Stimulated activated CD4-positive, alpha-beta T cell treated with anti-CD3 and anti-CD28 coated beads, Interleukin-4, amount 100 ng/mL, for 24 hours (primary cell): ENCODE data around the gene MRPS24.
"Not testable (repeated sequence)": the region's sequence is repeated elsewhere in the genome, so short reads cannot be mapped to it uniquely, and the experiment has no call there.

Source experiments
- DNase-seq: peaks from one replicate; pipeline ENCODE4 v3.0.0-alpha.2; 2020

MRPS24 gene

GRCh38 chr7:43869006-43869866, at the start of gene MRPS24:
Gene MRPS24, minus strand, starts transcription at chr7:43869517. Its CDS starts 22 bp downstream, at chr7:43869495.
- DNase-seq, result peak; percentile 94

DNA sequence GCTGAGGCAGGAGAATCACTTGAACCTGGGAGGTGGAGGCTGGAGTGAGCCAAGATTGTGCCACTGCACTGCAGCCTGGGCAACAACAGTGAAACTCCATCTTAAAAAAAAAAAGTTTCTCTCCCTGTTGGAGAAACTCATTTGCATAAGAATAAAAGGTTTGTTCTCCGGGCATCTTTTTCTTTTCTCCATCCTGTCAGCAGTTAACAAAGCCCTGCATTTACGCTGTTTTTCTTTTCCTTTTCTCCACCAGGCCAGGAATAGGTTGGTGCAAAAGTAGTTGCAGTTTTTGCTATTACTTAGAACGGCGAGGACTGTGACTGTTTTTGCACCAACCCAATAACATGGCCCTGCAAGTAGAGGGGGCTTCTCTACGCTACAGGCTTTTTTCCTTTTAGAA, 46.6 kb upstream of the MRPS24 start:
- no peak for DNase-seq

DNA sequence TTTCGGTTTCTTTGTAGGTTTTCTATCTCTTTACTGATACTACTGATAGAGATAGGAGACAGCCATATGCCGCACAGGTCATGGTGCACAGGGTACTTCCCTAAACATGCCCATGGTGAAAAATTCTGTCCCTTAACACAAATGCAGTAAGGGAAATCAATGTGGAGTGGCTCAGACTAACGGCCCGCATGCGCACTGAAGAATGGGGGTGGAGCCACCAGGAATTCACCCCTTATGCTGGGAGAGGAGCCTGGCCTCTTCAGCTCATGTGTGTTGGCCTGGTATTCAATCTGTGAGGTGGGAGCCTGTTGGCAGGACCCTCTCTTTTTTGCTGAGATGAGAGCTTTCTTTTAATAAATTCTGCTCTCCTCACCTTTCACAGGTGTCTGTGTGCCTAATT, 45.5 kb upstream of the MRPS24 start:
- DNase-seq, result no peak

DNA sequence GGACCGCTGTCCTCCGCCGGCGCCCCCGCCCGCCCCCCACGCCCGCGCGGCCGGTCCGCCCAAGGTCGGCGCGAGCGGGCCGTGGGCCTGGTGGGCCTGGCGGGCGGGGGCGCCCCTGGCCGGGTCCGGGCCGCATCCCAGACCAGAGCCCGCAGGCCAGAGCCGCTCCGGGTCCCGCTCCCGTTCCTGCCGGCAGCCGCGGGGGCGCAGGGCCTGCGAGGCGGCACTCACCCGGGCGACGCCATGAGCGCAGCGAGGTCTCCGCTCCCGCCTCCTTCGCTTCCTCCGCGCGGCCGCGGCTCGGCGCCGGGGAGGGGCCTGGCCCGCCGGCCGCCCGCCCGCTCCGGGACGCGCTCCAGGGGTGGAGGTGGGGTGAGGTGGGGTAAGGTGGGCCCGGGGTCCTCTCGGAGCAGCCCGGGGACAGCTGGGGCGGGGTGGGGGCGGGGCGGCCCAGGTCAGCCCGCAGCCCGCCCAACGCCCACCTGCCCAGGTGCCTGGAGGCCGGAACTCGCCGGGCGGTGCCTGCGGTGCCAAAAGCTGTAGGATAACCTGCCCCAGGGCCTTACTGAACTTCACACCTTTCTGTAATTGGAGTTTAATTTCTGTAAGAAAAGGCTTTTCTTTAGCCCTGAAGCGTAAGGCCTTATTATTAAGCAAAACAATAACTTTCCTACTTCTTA, 37.2 kb upstream of the MRPS24 start, which contains the start of gene URGCP:
URGCP (minus strand) TSS at position 266 of the 680 bp plus-strand sequence; CDS start at position 245, 21 bp downstream.
- DNase-seq, result peak; percentile 46

GRCh38 chr7:43905956-43906330, 36.6 kb upstream of the MRPS24 start:
- peak; percentile 9 for DNase-seq

GRCh38 chr7:43905209-43905946, 36.1 kb upstream of the MRPS24 start:
- no peak for DNase-seq

- DNase-seq, result no peak
Observed at GRCh38 chr7:43904533-43905208, 35.4 kb upstream of the MRPS24 start.

- no peak for DNase-seq
Observed at GRCh38 chr7:43902542-43903054, 33.3 kb upstream of the MRPS24 start.

GRCh38 chr7:43898571-43898970, 29.3 kb upstream of the MRPS24 start:
- not testable (repeated sequence) for DNase-seq

GRCh38 chr7:43895847-43896415, 26.6 kb upstream of the MRPS24 start:
- no peak for DNase-seq

DNA sequence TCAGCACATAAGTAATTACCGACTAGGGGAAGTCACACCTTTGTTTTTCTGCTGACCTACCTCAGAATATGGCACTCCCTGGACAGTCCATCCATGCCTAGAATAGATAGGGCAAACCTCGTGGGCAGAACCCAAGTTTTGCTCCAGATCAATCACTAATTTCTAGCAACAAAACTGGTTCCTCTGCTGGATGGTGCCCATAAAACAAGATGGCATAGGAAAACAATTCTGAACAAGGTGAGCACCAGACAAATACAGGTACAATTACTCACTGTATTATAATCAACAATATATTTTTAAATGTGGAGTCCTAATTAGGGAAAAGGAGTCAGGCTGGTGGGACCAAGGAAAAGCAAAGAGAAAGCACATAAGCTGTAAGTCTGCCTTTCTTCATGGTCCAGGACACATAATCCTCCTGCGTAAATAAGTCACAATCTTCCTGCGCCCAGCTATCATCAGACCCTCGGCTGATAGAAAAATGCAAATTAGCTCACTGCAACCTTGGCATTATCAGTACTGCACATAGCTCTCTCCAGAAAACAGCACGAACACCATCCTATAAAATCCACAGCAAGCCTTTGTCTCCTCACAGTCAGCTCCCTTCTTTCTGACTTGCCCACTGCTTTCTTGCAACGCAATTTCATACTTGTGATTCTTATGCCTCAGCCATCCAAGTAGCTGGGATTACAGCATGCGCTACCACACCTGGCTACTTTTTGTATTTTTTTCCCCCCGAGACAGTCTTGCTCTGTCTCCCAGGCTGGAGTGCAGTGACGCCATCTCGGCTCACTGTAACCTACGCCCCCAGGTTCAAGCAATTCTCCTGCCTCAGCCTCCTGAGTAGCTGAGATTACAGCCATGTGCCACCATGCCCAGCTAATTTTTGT, 22.0 kb upstream of the MRPS24 start:
- DNase-seq, result no peak

GRCh38 chr7:43890468-43890867, 21.2 kb upstream of the MRPS24 start:
- DNase-seq, result no peak

- DNase-seq, result no peak
Observed at GRCh38 chr7:43888993-43889945, 20.0 kb upstream of the MRPS24 start.

GRCh38 chr7:43884617-43885016, 15.3 kb upstream of the MRPS24 start:
- no peak for DNase-seq

GRCh38 chr7:43884209-43884608, 14.9 kb upstream of the MRPS24 start:
- DNase-seq, result no peak

- no peak for DNase-seq
Observed at GRCh38 chr7:43880596-43880995, 11.3 kb upstream of the MRPS24 start.

DNA sequence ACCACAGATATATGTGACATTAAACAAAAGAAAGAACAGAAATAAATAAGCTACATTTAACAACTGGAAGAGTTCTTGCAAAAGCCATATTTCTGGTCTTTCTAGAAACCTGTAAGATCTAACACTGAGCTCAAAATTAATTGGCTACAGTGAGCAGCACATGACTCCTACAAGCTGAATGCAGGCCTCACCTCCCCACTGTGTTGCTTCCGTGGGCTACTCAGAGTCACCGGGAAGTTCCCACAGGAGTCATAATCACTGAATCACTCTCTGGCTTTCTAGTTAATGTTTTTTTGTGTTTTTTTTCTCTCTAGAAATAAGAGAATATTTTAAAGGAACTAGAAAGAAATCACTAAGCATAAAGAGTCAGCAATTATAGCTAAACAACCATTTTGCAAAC, 10.2 kb upstream of the MRPS24 start:
- DNase-seq, result no peak

GRCh38 chr7:43878867-43879266, 9.6 kb upstream of the MRPS24 start:
- no peak for DNase-seq

- DNase-seq, result no peak
Observed at GRCh38 chr7:43877968-43878864, 8.9 kb upstream of the MRPS24 start.
